Myocyte (in vitro differentiated cells): ENCODE measurements around the gene ZNF229. TPM values are rescaled to one million over a fixed set of nuclear protein-coding genes. Genes with fewer than 3 reads are reported as not detected.
A peak's percentile ranks its signal among the peaks of the same experiment; 100 is the strongest.
"Not testable (repeated sequence)": the region's sequence is repeated elsewhere in the genome, so short reads cannot be mapped to it uniquely, and the experiment has no call there.

Source experiments
- DNase-seq: peaks from one replicate; pipeline ENCODE4 v3.0.0-alpha.2; 2012; ENCODE audit warnings: low read depth
- polyA plus RNA-seq: library from polyadenylated mRNA; unstranded; fragments of >200 nt; gene quantifications from one replicate; pipeline ENCODE4 v1.2.1, GENCODE V29; 2012; ENCODE audit warnings: missing spikeins
- total RNA-seq: library from RNA; depleted of rRNA; stranded (reverse); fragments of >200 nt; gene quantifications from 2 replicates; pipeline ENCODE4 v1.2.3, GENCODE V29; 2014

Gene ZNF229
- total RNA-seq = 6.2 and 6.8 TPM in 2 replicates
- polyA plus RNA-seq = 3.0 TPM

- peak; percentile 89 for DNase-seq
These were observed at the start of gene ZNF229 for GRCh38 chr19:44447916-44448674. ZNF229 (minus strand) TSS chr19:44448472; CDS start chr19:44442847, 5,625 bp downstream.

- no peak for DNase-seq
These were observed 48.4 kb upstream of the ZNF229 start for GRCh38 chr19:44496711-44497110.

DNA sequence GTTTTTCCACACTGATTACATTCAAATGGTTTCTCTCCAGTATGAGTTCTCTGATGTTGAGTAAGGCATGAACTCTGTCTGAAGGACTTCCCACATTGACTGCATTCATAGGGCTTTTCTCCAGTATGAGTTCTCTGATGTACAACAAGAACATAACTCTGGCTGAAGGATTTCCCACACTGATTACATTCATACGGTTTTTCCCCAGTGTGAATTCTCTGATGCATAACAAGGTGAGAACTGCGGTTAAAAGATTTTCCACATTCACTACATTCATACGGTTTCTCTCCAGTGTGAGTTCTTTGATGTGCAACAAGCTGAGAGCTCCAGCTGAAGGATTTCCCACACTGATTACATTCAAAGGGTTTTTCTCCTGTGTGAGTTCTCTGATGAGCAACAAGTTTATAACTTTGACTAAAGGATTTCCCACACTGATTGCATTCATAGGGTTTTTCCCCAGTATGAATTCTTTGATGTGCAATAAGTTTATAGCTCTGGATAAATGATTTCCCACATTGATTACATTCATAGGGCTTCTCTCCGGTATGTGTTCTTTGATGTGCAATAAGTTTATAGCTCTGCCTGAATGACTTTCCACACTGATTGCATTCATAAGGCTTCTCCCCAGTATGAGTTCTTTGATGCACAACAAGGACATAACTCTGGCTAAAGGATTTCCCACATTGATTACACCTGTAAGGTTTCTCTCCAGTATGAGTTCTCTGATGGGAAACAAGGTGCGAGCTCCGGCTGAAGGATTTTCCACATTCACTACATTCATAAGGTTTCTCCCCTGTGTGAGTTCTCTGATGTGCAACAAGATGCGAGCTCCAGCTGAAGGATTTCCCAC, 28.5 kb upstream of the ZNF229 start:
- DNase-seq = peak; percentile 22

DNA sequence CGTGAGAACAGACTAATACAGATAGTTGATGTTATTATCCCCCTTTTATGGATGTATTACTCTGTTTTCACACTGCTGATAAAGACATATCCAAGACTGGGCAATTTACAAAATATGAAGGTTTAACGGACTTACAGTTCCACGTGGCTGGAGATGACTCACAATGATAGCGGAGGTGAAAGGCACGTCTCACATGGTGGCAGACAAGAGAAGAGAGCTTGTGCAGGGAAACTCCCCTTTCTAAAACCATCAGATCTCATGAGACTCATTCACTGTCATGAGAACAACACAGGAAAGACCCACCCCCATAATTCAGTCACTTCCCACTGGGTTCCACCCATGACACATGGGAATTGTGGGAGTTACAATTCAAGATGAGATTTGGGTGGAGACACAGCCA, 20.5 kb upstream of the ZNF229 start:
- not testable (repeated sequence) for DNase-seq

- peak; percentile 10 for DNase-seq
These were observed 14.5 kb upstream of the ZNF229 start for GRCh38 chr19:44462600-44463286.

GRCh38 chr19:44456016-44456415, 7.7 kb upstream of the ZNF229 start:
- DNase-seq = not testable (repeated sequence)

DNA sequence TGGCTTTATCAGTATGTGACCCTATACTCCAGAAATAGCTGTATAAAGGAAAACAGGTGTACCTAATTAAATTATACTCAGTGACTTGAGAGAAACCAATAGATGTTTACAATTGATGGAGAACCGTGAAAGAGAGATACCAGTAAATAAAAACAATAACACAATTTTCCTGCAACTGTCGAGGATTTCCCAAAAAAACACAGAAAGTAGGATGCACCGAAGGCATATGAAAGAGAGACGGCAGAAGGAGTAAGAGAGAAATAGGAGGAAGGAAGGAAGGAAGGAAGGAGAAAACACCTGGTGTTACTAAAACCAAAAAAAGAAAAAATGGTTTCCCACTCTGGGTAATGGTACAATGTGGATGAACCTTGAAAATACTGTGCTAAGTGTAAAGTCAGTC, 6.8 kb upstream of the ZNF229 start:
- DNase-seq = no peak

- no peak for DNase-seq
These were observed 4.1 kb upstream of the ZNF229 start for GRCh38 chr19:44452367-44452766.

DNA sequence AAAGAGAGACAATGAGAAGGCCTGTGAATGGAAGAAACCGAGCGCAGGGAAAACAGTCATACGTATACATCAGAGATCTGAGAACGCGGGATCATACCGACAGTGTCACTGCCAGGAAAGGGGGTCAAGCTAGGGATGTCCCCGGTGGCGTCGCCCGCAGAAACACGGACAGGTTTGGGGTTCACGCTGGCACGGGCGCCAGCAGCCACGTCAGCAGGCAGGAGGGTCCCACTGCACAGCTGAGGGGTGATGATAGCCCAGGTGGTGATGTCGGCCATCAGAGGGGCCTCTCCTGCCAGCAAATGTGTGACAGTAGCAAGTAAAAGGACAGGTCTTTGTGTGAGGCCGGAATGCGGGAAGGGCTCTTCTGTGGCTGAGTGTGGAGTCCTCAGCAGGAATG, 3.4 kb upstream of the ZNF229 start:
- no peak for DNase-seq

GRCh38 chr19:44438441-44438840, 9.8 kb downstream of the ZNF229 start:
- DNase-seq = no peak

- no peak for DNase-seq
These were observed 12.8 kb downstream of the ZNF229 start for GRCh38 chr19:44435441-44435840.

DNA sequence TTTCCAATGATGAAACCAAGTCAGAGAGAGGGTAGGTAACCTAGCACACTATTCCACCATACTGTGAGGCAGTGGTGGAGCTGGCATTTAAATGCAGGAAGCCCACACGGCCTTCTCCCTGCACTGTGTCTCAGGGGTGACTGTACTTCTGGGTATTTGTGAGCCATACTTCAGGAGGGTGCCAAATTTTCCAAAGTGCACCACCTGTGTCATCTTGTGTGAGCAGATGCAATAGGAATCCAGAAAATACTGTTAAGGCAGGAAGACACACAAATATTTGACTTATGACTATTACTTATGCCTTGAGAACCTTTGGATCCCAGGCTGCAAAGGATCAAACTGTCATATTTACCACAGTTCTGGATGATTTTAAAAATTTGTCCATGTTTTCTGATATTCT, 17.3 kb downstream of the ZNF229 start:
- DNase-seq = no peak

DNA sequence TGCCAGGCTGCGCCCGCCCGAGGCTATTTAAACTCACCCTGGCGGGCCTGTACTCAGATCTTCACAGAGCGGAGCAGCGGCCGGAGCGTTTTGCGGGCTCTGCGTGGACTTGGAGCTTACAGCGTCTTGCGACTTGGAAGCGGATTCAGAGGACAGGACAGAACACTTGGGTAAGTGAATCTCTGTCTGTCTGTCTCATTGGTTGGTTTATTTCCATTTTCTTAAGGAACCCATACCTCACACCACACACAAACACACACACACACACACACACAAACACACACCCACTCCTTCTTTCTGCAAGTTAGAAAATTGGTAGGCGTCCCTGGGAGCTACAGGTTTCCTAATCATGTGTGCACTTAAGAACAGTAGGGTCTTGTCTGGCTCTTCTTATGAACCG, 32.7 kb downstream of the ZNF229 start:
- DNase-seq = not testable (repeated sequence)

DNA sequence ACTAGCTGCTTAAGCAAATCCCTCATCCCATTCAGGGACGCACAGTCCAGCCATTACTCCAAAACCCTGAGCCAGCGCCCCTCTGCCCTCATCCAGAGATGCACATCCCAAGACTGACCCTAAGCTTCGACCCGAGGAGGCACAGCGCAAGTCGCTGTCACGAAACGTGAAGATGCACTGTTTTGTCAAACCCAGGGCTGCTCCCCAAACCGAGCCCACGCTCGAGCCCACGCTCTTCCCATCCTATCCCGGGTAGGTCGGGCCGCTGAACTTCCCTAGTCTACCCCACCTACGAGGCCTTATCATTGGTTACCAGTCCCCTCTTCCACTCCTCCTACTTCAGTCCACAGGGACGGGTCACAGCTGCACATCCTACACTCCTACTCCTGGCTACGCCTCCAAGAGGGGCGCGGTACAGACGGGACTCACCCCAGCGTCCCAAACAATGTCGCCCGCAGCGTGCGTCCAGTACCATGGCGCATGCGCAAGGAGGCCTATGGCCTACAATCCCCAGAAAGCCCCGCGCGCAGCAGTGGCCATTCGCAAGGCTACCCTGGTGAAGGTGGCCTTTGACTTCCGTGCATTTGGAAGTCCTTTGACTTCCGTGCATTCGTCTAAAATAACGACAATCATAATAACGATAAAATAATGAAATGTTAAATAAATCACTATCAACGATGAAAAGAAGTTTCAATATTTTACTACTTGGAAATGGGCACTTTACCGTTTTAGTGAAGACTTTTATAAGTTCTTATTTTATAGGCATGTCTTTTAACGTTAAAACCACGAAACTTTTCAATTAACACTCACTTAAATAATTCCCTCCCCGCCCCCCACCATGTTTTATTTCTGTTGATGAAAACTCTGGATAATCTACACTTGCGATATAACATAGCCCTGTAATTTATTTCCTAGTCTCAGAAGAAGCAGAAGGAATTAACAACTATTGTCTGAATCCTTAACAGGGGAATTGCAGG, 46.8 kb downstream of the ZNF229 start, which contains the start of gene ZNF285:
TSS of gene ZNF285 (minus strand) at position 470 of the 977 bp plus-strand sequence. CDS start 4,395 bp downstream, outside the sequence.
- peak; percentile 99 for DNase-seq

DNA sequence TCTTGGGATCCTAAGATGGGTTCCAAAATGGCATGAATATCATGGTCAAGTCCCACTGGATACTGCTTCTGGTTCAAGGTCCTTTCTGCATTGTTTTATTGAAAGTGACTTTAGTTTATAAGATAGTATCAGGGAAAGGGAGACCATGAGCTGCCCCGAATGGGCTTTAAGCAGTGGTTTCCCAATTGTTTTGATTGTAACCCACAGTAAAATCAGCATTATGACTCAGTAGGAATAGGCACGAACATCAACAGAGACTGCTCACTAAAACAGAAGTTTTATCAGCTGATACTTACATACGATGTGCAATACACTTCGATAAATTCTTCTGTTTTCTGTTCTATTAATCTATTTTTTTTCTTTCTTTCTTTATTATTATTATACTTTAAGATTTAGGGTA, 59.0 kb downstream of the ZNF229 start:
- DNase-seq = not testable (repeated sequence)

Other genes with a start within 250 kb of the ZNF229 start
- 15.9 and 19.1 TPM in 2 replicates for gene ZNF227, start 235.9 kb downstream of the ZNF229 start, total RNA-seq
- 0.10 and 0.21 TPM in 2 replicates for gene ZNF233, start 188.6 kb downstream of the ZNF229 start, total RNA-seq
- gene ZNF235, start 143.4 kb downstream of the ZNF229 start, total RNA-seq = 4.8 and 6.3 TPM in 2 replicates
- gene ZNF112, start 91.8 kb downstream of the ZNF229 start, total RNA-seq = 8.0 and 14.0 TPM in 2 replicates
- 2.6 and 4.6 TPM in 2 replicates for gene ZNF285, start 46.9 kb downstream of the ZNF229 start, total RNA-seq
- 7.4 and 17.9 TPM in 2 replicates for gene ZNF180, start 52.0 kb upstream of the ZNF229 start, total RNA-seq
- not detected in 2 replicates for gene CEACAM20, start 81.2 kb upstream of the ZNF229 start, total RNA-seq
- 5.4 and 5.7 TPM in 2 replicates for gene IGSF23, start 165.1 kb upstream of the ZNF229 start, total RNA-seq
- 327 and 450 TPM in 2 replicates for gene PVR, start 195.4 kb upstream of the ZNF229 start, total RNA-seq
- 4.9 and 6.9 TPM in 2 replicates for gene CEACAM19, start 223.0 kb upstream of the ZNF229 start, total RNA-seq